Endodermal cell (in vitro differentiated cells): ENCODE measurements around the gene RHOA. TPM values are rescaled to one million over a fixed set of nuclear protein-coding genes. Genes with fewer than 3 reads are reported as not detected.

ENCODE experiments used
- DNase-seq: peaks from one replicate; pipeline ENCODE4 v3.0.0-alpha.2; 2017
- H3K27ac ChIP-seq: 2 replicates; pipeline ENCODE4 v1.5.1; 2013; ENCODE audit warnings: mild to moderate bottlenecking, low read depth, low read length, moderate library complexity
- H3K27me3 ChIP-seq: 2 replicates; pipeline ENCODE4 v1.6.1; 2013; ENCODE audit warnings: mild to moderate bottlenecking, low read length, moderate library complexity; ENCODE audit not compliant: insufficient read depth, control insufficient read depth, poor library complexity, severe bottlenecking
- H3K36me3 ChIP-seq: 2 replicates; pipeline ENCODE4 v1.7.0; 2013; ENCODE audit warnings: mild to moderate bottlenecking, low read length, moderate library complexity; ENCODE audit not compliant: control insufficient read depth, insufficient read depth
- H3K4me1 ChIP-seq: one replicate; pipeline ENCODE4 v1.7.0; 2013; ENCODE audit warnings: low read length; ENCODE audit not compliant: control insufficient read depth, insufficient read depth
- H3K4me3 ChIP-seq: 2 replicates; pipeline ENCODE4 v1.5.1; 2013; ENCODE audit warnings: mild to moderate bottlenecking, low read length, moderate library complexity
- H3K9ac ChIP-seq: 2 replicates; pipeline ENCODE4 v1.6.1; 2013; ENCODE audit warnings: mild to moderate bottlenecking, low read length, moderate library complexity; ENCODE audit not compliant: poor library complexity, severe bottlenecking; ENCODE audit errors: extremely low read depth
- H3K9me3 ChIP-seq: 2 replicates; pipeline ENCODE4 v1.6.1; 2013; ENCODE audit warnings: mild to moderate bottlenecking, low read length, moderate library complexity; ENCODE audit not compliant: control insufficient read depth
- H3K27ac Mint-ChIP-seq: 2 replicates; pipeline ENCODE4 v1.8.0; 2020; ENCODE audit warnings: mixed read lengths
- H3K27me3 Mint-ChIP-seq: 2 replicates; pipeline ENCODE4 v1.8.0; 2021; ENCODE audit warnings: mild to moderate bottlenecking, mixed read lengths; ENCODE audit not compliant: insufficient read depth
- H3K36me3 Mint-ChIP-seq: 2 replicates; pipeline ENCODE4 v1.8.0; 2020; ENCODE audit warnings: low read depth, mixed read lengths
- H3K4me1 Mint-ChIP-seq: 2 replicates; pipeline ENCODE4 v1.8.0; 2020; ENCODE audit warnings: mixed read lengths
- H3K4me3 Mint-ChIP-seq: 2 replicates; pipeline ENCODE4 v1.8.0; 2020; ENCODE audit warnings: mild to moderate bottlenecking, moderate library complexity, mixed read lengths
- H3K9me3 Mint-ChIP-seq: 2 replicates; pipeline ENCODE4 v1.8.0; 2020; ENCODE audit warnings: mild to moderate bottlenecking, mixed read lengths
- CTCF ChIP-seq: fragments of 200-600 bp; sonication (generic); conservative IDR thresholded peaks from 2 replicates; pipeline ENCODE4 v1.5.0; 2021; ENCODE audit warnings: antibody characterized with exemption, mild to moderate bottlenecking
- WGBS, 2 experiments: methylation state at CpG; one replicate each; pipeline versions ENCODE4 v1.1.5 to v1.1.7; 2013; ENCODE audit warnings: missing lambda C conversion rate in 2 of 2, mixed read lengths in 1 of 2; ENCODE audit not compliant: insufficient coverage in 1 of 2, insufficient read length in 1 of 2; 5-methylcytosine and 5-hydroxymethylcytosine counted together
- total RNA-seq, 2 donors: library from RNA; stranded (reverse); fragmentation: NEBNext Ultra II Directional in 1 of 2; extraction: Animal tissue kit (Norgen Biotek cat#: 25700) in 1 of 2; gene quantifications; 2 replicates in 1 of 2; 3 replicates in 1 of 2; pipeline ENCODE4 v1.2.1, GENCODE V29; 2021

The RHOA gene
- total RNA-seq, 2 donors from 2014 or later, result 359 to 371 TPM

GRCh38 chr3:49316696-49317457, 94.9 kb downstream of the RHOA start:
- Mint-ChIP-seq H3K27ac (no peak overlapping the region), H3K27me3 (no peaks in the 10 kb centered on the region), H3K4me3 (no peak overlapping the region), H3K9me3 (no peaks in the 10 kb centered on the region), H3K4me1 (no peaks in the 10 kb centered on the region), H3K36me3 (peaks cover 43% of the 10 kb centered on the region)
- DNase-seq, result no peak
- no peaks in the 10 kb centered on the region for H3K4me1 ChIP-seq
- H3K9me3 ChIP-seq, result no peaks in the 10 kb centered on the region
- no peaks in the 10 kb centered on the region for H3K27me3 ChIP-seq
- no peak overlapping the region for H3K27ac ChIP-seq
- peaks cover 63% of the 10 kb centered on the region for H3K36me3 ChIP-seq
- TF ChIP-seq CTCF, result no peak
- 98% methylated on average over 10 to 16 of the region's 16 CpGs for WGBS, 2 experiments
- H3K9ac ChIP-seq, result no peak overlapping the region
- H3K4me3 ChIP-seq, result no peak overlapping the region

DNA sequence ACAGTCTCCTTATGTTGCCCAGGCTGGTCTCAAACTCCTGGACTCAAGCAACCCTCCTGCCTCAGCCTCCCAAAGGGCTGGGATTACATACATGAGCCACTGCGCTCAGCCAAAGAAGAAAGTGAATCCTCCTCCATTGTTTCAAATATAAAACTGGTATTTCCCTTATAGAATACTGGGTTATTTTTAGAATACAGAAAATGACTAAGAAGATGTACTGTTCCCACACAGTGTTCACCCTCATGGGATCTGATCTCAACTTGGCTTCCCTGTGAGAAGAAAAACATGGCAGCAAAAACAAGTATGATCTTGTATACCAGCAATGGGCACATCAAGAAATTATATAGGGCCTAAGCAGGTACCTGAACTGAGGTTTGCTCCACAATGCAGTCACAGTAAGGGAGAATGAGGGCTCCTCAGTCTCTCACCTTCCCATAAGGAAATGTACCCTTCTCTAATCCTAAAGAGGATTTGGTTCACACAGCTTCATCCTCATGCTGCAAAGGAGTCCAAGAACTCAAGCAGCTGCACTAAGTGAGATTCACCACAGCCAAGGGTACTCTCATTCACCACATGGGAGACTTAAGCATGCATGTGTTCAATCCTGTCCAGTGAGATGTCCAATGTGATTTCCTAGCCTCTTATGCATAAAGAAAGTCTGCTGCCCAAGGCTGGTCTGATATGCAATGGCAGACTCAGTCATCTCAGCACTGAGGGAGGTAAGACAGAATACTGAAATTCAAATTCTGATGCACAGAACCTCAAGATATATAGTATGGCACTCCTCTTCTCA, 97.7 kb downstream of the RHOA start:
- Mint-ChIP-seq H3K27me3 (no peaks in the 10 kb centered on the region), H3K9me3 (no peaks in the 10 kb centered on the region), H3K27ac (no peak overlapping the region), H3K4me3 (no peak overlapping the region), H3K4me1 (no peaks in the 10 kb centered on the region), H3K36me3 (peaks cover 43% of the 10 kb centered on the region)
- TF ChIP-seq CTCF, result no peak
- Histone ChIP-seq H3K27ac (no peak overlapping the region), H3K36me3 (peaks cover 57% of the 10 kb centered on the region), H3K4me3 (no peak overlapping the region), H3K9me3 (no peaks in the 10 kb centered on the region), H3K4me1 (no peaks in the 10 kb centered on the region), H3K9ac (no peak overlapping the region), H3K27me3 (no peaks in the 10 kb centered on the region)
- DNase-seq, result no peak
- 100% methylated on average over 1 of the region's 1 CpG; no CpG with 5 or more reads in 1 of the 2 experiments for WGBS, 2 experiments

DNA sequence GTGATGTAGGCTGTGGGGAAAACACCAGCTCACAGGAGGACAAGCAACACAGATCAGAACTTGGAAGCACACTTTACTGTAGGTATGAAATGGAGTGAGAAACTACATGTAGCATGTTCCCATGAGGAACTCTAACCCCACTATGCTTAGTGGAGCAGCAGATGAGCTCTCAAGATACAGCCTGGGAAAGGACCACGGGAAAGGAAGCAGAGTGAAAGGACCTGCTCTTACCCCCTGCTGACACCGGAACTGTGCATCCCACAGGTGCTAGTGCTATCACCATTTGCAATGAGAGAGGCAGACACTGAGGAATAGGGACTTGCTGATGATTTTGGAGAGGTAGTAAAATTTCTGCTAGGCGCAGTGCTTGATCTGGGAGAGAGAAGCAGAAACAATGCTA, 100.5 kb downstream of the RHOA start:
- Histone ChIP-seq H3K4me3 (no peak overlapping the region), H3K4me1 (no peaks in the 10 kb centered on the region), H3K27me3 (no peaks in the 10 kb centered on the region), H3K36me3 (peaks cover 61% of the 10 kb centered on the region), H3K27ac (no peak overlapping the region), H3K9ac (no peak overlapping the region), H3K9me3 (no peaks in the 10 kb centered on the region)
- DNase-seq, result no peak
- no peak overlapping the region for H3K27ac Mint-ChIP-seq
- H3K4me3 Mint-ChIP-seq, result no peak overlapping the region
- H3K36me3 Mint-ChIP-seq, result peaks cover 47% of the 10 kb centered on the region
- WGBS, 2 experiments, result 92 to 93% methylated on average over 3 of the region's 3 CpGs
- no peaks in the 10 kb centered on the region for H3K9me3 Mint-ChIP-seq
- H3K4me1 Mint-ChIP-seq, result no peaks in the 10 kb centered on the region
- no peaks in the 10 kb centered on the region for H3K27me3 Mint-ChIP-seq
- no peak for TF ChIP-seq CTCF
